Endodermal cell (in vitro differentiated cells): ENCODE data around the gene EGR2. TPM values are rescaled to one million over a fixed set of nuclear protein-coding genes. Genes with fewer than 3 reads are reported as not detected.

Experiments
- DNase-seq: peaks from one replicate; pipeline ENCODE4 v3.0.0-alpha.2; 2017
- H3K27ac ChIP-seq: 2 replicates; pipeline ENCODE4 v1.5.1; 2013; ENCODE audit warnings: mild to moderate bottlenecking, low read depth, low read length, moderate library complexity
- H3K27me3 ChIP-seq: 2 replicates; pipeline ENCODE4 v1.6.1; 2013; ENCODE audit warnings: mild to moderate bottlenecking, low read length, moderate library complexity; ENCODE audit not compliant: insufficient read depth, control insufficient read depth, poor library complexity, severe bottlenecking
- H3K36me3 ChIP-seq: 2 replicates; pipeline ENCODE4 v1.7.0; 2013; ENCODE audit warnings: mild to moderate bottlenecking, low read length, moderate library complexity; ENCODE audit not compliant: control insufficient read depth, insufficient read depth
- H3K4me1 ChIP-seq: one replicate; pipeline ENCODE4 v1.7.0; 2013; ENCODE audit warnings: low read length; ENCODE audit not compliant: control insufficient read depth, insufficient read depth
- H3K4me3 ChIP-seq: 2 replicates; pipeline ENCODE4 v1.5.1; 2013; ENCODE audit warnings: mild to moderate bottlenecking, low read length, moderate library complexity
- H3K9ac ChIP-seq: 2 replicates; pipeline ENCODE4 v1.6.1; 2013; ENCODE audit warnings: mild to moderate bottlenecking, low read length, moderate library complexity; ENCODE audit not compliant: poor library complexity, severe bottlenecking; ENCODE audit errors: extremely low read depth
- H3K9me3 ChIP-seq: 2 replicates; pipeline ENCODE4 v1.6.1; 2013; ENCODE audit warnings: mild to moderate bottlenecking, low read length, moderate library complexity; ENCODE audit not compliant: control insufficient read depth
- H3K27ac Mint-ChIP-seq: 2 replicates; pipeline ENCODE4 v1.8.0; 2020; ENCODE audit warnings: mixed read lengths
- H3K27me3 Mint-ChIP-seq: 2 replicates; pipeline ENCODE4 v1.8.0; 2021; ENCODE audit warnings: mild to moderate bottlenecking, mixed read lengths; ENCODE audit not compliant: insufficient read depth
- H3K36me3 Mint-ChIP-seq: 2 replicates; pipeline ENCODE4 v1.8.0; 2020; ENCODE audit warnings: low read depth, mixed read lengths
- H3K4me1 Mint-ChIP-seq: 2 replicates; pipeline ENCODE4 v1.8.0; 2020; ENCODE audit warnings: mixed read lengths
- H3K4me3 Mint-ChIP-seq: 2 replicates; pipeline ENCODE4 v1.8.0; 2020; ENCODE audit warnings: mild to moderate bottlenecking, moderate library complexity, mixed read lengths
- H3K9me3 Mint-ChIP-seq: 2 replicates; pipeline ENCODE4 v1.8.0; 2020; ENCODE audit warnings: mild to moderate bottlenecking, mixed read lengths
- CTCF ChIP-seq: fragments of 200-600 bp; sonication (generic); conservative IDR thresholded peaks from 2 replicates; pipeline ENCODE4 v1.5.0; 2021; ENCODE audit warnings: antibody characterized with exemption, mild to moderate bottlenecking
- WGBS, 2 experiments: methylation state at CpG; one replicate each; pipeline versions ENCODE4 v1.1.5 to v1.1.7; 2013; ENCODE audit warnings: missing lambda C conversion rate in 2 of 2, mixed read lengths in 1 of 2; ENCODE audit not compliant: insufficient coverage in 1 of 2, insufficient read length in 1 of 2; 5-methylcytosine and 5-hydroxymethylcytosine counted together
- total RNA-seq, 2 donors: library from RNA; stranded (reverse); fragmentation: NEBNext Ultra II Directional in 1 of 2; extraction: Animal tissue kit (Norgen Biotek cat#: 25700) in 1 of 2; gene quantifications; 2 replicates in 1 of 2; 3 replicates in 1 of 2; pipeline ENCODE4 v1.2.1, GENCODE V29; 2021

Gene EGR2
- total RNA-seq, 2 donors from 2014 or later = 0.24 to 0.35 TPM

DNA sequence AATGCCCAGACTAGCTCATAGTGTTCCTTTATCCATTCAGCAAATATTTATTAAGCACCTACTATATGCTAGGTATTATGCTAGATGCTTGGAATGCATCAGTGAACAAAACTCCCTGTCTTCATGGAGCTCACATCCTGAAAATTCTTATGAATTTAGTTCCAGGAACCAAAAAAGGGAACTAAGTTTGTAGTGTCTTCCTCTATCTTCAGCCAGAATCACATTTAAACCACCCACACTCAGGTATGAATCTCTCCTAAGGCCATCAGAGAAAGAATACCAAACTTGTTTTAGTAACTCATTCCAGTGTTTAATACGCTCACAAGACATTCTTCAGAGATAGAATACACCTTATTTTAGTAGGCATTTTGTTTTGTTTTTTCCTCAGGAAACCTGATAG, 10.1 kb upstream of the EGR2 start:
- 79 to 83% methylated on average over 1 of the region's 1 CpG for WGBS, 2 experiments
- no peak overlapping the region for H3K4me3 ChIP-seq
- H3K4me1 Mint-ChIP-seq = no peaks in the 10 kb centered on the region
- no peak overlapping the region for H3K4me3 Mint-ChIP-seq
- no peaks in the 10 kb centered on the region for H3K9me3 Mint-ChIP-seq
- no peak for DNase-seq
- H3K27ac Mint-ChIP-seq = no peak overlapping the region
- peaks cover 13% of the 10 kb centered on the region for H3K27me3 Mint-ChIP-seq
- H3K9me3 ChIP-seq = no peaks in the 10 kb centered on the region
- H3K36me3 Mint-ChIP-seq = no peaks in the 10 kb centered on the region
- peaks cover 15% of the 10 kb centered on the region for H3K27me3 ChIP-seq
- no peaks in the 10 kb centered on the region for H3K36me3 ChIP-seq
- no peak overlapping the region for H3K9ac ChIP-seq
- no peaks in the 10 kb centered on the region for H3K4me1 ChIP-seq
- TF ChIP-seq CTCF = no peak
- H3K27ac ChIP-seq = no peak overlapping the region

- no peaks in the 10 kb centered on the region for H3K36me3 Mint-ChIP-seq
- Histone ChIP-seq H3K9ac (no peak overlapping the region), H3K9me3 (no peaks in the 10 kb centered on the region), H3K4me1 (no peaks in the 10 kb centered on the region), H3K27me3 (peaks cover 68% of the 10 kb centered on the region), H3K36me3 (no peaks in the 10 kb centered on the region), H3K4me3 (no peak overlapping the region), H3K27ac (no peak overlapping the region)
- peaks cover 14% of the 10 kb centered on the region for H3K4me1 Mint-ChIP-seq
- peaks cover 66% of the 10 kb centered on the region for H3K27me3 Mint-ChIP-seq
- no peak for DNase-seq
- no peak overlapping the region for H3K27ac Mint-ChIP-seq
- no peak overlapping the region for H3K4me3 Mint-ChIP-seq
- no peak for TF ChIP-seq CTCF
- peaks cover 7% of the 10 kb centered on the region for H3K9me3 Mint-ChIP-seq
- WGBS, 2 experiments = 80 to 88% methylated on average over 4 to 5 of the region's 5 CpGs
These were observed 4.4 kb upstream of the EGR2 start for GRCh38 chr10:62820586-62820985.

DNA sequence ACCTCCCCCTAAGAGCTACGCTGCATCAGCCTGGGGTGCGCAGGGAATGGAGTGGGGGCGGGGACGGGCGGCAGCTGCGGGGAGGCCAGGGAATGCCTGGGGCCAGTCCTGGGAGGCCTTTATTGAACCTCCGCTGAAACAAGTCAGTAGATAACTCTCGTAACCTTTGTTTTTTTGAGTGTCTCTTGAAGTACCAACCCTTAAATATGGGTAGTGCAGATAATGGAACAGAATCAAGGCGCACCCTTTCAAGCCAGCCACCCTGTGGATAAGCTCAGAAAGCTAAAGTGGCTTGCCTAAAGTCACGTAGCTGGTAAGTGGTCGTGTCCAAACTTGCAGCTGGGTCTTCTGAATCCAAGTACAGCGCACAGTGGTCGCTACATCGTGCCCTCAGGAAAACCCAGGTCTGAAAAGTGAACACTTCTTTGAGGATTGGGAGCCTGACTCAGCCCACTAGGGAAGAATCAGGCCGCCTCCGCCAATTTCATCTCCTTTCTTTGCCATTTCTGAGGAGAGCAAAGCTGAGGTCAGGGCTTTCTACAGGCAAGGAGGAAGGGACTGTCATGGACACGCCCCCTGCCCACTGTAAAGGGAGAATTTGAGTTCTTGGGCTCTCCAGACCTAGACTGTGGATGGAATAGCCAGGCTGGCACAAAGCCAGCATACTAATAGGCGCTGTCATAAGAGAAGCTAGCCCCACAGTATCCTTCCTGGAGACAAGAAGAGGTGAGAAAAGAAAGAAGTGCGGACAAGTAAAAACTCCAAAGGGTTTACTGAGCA, 3.2 kb upstream of the EGR2 start:
- DNase-seq = no peak
- TF ChIP-seq CTCF = no peak
- 71 to 77% methylated on average over 15 to 19 of the region's 19 CpGs for WGBS, 2 experiments
- no peak overlapping the region for H3K27ac ChIP-seq
- H3K9me3 Mint-ChIP-seq = peaks cover 7% of the 10 kb centered on the region
- no peaks in the 10 kb centered on the region for H3K36me3 ChIP-seq
- peaks cover 15% of the 10 kb centered on the region for H3K4me1 Mint-ChIP-seq
- H3K4me3 Mint-ChIP-seq = no peak overlapping the region
- H3K27ac Mint-ChIP-seq = no peak overlapping the region
- H3K9ac ChIP-seq = no peak overlapping the region
- no peak overlapping the region for H3K4me3 ChIP-seq
- H3K27me3 Mint-ChIP-seq = peaks cover 78% of the 10 kb centered on the region
- no peaks in the 10 kb centered on the region for H3K9me3 ChIP-seq
- peaks cover 80% of the 10 kb centered on the region for H3K27me3 ChIP-seq
- H3K4me1 ChIP-seq = no peaks in the 10 kb centered on the region
- no peaks in the 10 kb centered on the region for H3K36me3 Mint-ChIP-seq
